OCI-LY1 (cell line): ENCODE data around the gene DCLRE1C.

ENCODE experiments used
- CTCF ChIP-seq: fragments of 200-600 bp; sonication (generic), shearing (Covaris generic); IDR thresholded peaks from 2 replicates; pipeline ENCODE4 v1.5.1; 2017; ENCODE audit warnings: mild to moderate bottlenecking, antibody characterized with exemption, low read length, moderate library complexity, mixed read lengths
- EZH2 ChIP-seq: fragments of 200-600 bp; sonication (generic), shearing (Covaris generic); IDR thresholded peaks from 2 replicates; pipeline ENCODE4 v1.8.0; 2017; ENCODE audit warnings: borderline replicate concordance, mixed run types, mild to moderate bottlenecking, antibody characterized with exemption, low read length, moderate library complexity, mixed read lengths

GRCh38 chr10:14924013-14924412, 29.9 kb downstream of the DCLRE1C start:
- TF ChIP-seq CTCF (no peak), EZH2 (no peak)
